ENCODE results near the gene CAMK1D. TPM values are rescaled to one million over a fixed set of nuclear protein-coding genes. Genes with fewer than 3 reads are reported as not detected.

CAMK1D gene
- total RNA-seq, 3 donors from 2014 or later: 20.6 to 48.5 (median 32.8) TPM

GRCh38 chr10:12877150-12877549, 527.8 kb downstream of the CAMK1D start:
- TF ChIP-seq, protein P1, sequence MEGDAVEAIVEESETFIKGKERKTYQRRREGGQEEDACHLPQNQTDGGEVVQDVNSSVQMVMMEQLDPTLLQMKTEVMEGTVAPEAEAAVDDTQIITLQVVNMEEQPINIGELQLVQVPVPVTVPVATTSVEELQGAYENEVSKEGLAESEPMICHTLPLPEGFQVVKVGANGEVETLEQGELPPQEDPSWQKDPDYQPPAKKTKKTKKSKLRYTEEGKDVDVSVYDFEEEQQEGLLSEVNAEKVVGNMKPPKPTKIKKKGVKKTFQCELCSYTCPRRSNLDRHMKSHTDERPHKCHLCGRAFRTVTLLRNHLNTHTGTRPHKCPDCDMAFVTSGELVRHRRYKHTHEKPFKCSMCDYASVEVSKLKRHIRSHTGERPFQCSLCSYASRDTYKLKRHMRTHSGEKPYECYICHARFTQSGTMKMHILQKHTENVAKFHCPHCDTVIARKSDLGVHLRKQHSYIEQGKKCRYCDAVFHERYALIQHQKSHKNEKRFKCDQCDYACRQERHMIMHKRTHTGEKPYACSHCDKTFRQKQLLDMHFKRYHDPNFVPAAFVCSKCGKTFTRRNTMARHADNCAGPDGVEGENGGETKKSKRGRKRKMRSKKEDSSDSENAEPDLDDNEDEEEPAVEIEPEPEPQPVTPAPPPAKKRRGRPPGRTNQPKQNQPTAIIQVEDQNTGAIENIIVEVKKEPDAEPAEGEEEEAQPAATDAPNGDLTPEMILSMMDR (IDR thresholded peaks at IDR 0.05): no peak

DNA sequence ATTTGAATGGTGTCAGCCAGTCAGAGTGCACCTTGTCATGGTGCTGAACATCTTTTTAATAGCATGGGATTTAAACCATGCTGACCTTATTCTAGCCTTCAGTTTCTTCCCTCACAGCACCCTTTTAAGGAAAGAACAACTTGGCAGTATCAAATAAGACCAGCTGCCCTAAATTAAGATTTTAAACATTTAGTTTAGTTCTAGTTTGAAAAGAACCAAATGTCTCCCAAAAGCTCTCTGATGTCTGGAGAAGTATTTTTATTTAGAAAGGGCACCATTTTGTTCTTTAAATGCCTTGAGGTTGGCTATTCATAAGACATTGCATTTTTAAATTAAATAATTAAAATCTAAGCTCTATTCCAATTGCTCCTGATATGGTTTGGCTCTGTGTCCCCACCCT, 531.1 kb downstream of the CAMK1D start:
- no peaks in the 10 kb centered on the region for H3K4me1 ChIP-seq (ENCODE audit: low read depth)
- ATAC-seq (no peak), DNase-seq (no peak)
- H3K4me3 ChIP-seq: no peak overlapping the region
- intact Hi-C loops (cut with DNase I, micrococcal nuclease): no loop called here
- no peaks in the 10 kb centered on the region for H3K9me3 ChIP-seq
- TF ChIP-seq, protein P1 (IDR thresholded peaks at IDR 0.05): no peak
- no peaks in the 10 kb centered on the region for H3K36me3 ChIP-seq (ENCODE audit: low read depth)

More at GRCh38 chr10:12877150-12877549, 527.8 kb downstream of the CAMK1D start:
- DNase-seq: no peak
- H3K9me3 ChIP-seq: no peaks in the 10 kb centered on the region
- no peaks in the 10 kb centered on the region for H3K36me3 ChIP-seq (ENCODE audit: low read depth)
- no peaks in the 10 kb centered on the region for H3K4me1 ChIP-seq (ENCODE audit: low read depth)
- intact Hi-C loops (cut with DNase I, micrococcal nuclease): no loop called here
- no peak overlapping the region for H3K4me3 ChIP-seq
- ATAC-seq: no peak

DNA sequence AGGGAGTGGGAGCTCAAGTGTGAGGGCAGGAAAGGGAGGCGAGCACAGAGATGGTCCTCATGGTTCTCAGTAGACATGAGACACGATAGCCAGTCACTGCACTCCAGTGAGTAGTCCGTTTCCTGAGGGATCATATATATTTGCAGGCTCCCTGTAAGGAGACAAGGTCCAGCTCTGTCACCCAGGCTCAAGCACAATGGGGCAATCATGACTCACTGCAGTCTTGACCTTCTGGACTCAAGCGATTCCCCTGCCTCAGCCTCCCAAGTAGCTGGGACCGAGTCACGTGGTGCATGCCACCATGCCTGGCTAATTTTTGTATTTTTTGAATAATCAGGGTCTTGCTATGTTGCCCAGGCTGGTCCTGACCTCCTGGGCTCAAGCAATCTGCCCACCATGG, 535.5 kb downstream of the CAMK1D start:
- DNase-seq: no peak
- H3K4me1 ChIP-seq (ENCODE audit: low read depth): no peaks in the 10 kb centered on the region

More for the DNA sequence above, 535.5 kb downstream of the CAMK1D start:
- Histone ChIP-seq H3K4me3 (no peak overlapping the region), H3K9me3 (no peaks in the 10 kb centered on the region), H3K36me3 (ENCODE audit: low read depth) (no peaks in the 10 kb centered on the region)
- intact Hi-C loops (cut with DNase I, micrococcal nuclease): no loop called here
- TF ChIP-seq, protein P1 (IDR thresholded peaks at IDR 0.05): no peak
- ATAC-seq: peak; percentile 33

Small RNA genes lying within 50 kb of the gene (microRNA-seq; reads per million reads assigned to microRNA genes)
- not detected for gene MIR4480
- not detected for gene MIR4481
- not detected for gene MIR548Q

Other genes starting within 250 kb of the CAMK1D start
- gene SEC61A2, start 219.9 kb upstream of the CAMK1D start, total RNA-seq: 1 to 10 TPM; 4.9 to 6.5 (median 5.0) TPM
- 10 to 100 TPM; 32.0 to 44.7 (median 32.8) TPM for gene NUDT5, start 153.7 kb upstream of the CAMK1D start, total RNA-seq
- gene CDC123, start 153.4 kb upstream of the CAMK1D start, total RNA-seq: 10 to 100 TPM; 40.5 to 66.1 (median 48.4) TPM

All from mucosa of descending colon (tissue), 3 donors.